GM12892 (cell line): ENCODE data around the gene TMIE.

Source experiments
- POLR2A ChIP-seq: IDR thresholded peaks from 2 replicates; pipeline ENCODE4 v1.6.1; 2011; ENCODE audit warnings: low read depth, low read length, control low read depth
- POLR2AphosphoS5 ChIP-seq: IDR thresholded peaks from 2 replicates; pipeline ENCODE4 v1.6.1; 2011; ENCODE audit warnings: low read depth, low read length, control low read depth

DNA sequence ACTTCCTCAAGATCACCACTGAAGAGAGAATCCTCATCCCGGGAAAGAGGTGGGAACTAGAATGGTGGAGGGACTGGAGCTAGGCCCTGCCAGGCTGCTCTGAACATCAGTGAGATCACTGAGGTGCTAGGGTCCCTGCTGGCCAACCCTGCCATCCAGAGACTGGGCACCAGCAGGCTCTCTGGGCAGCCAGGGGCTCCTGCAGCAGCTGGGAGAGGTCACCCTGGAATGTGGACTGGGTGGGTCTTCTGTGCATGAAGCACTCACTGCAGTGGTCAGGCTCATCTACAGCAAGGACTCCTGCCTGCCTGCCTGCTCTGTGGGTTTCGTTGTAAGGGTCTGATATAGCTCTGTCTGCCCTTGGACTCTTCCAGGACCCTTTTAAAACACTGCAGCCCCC, 32.6 kb upstream of the TMIE start:
- TF ChIP-seq POLR2AphosphoS5 (no peak), POLR2A (no peak)
